Choroid plexus epithelial cell (primary cell): Measurements from ENCODE around the gene SEL1L2.

ENCODE experiments used
- DNase-seq: peaks from one replicate; pipeline ENCODE4 v3.0.0-alpha.2; 2010; ENCODE audit warnings: low read depth
- H3K4me3 ChIP-seq: 2 replicates; pipeline ENCODE4 v1.5.1; 2011; ENCODE audit warnings: low read depth, mild to moderate bottlenecking, control low read depth, low read length, moderate library complexity
- CTCF ChIP-seq: conservative IDR thresholded peaks from 2 replicates; pipeline ENCODE4 v1.5.1; 2011; ENCODE audit warnings: low read depth, mild to moderate bottlenecking, control low read depth, inconsistent platforms, low read length, moderate library complexity

The SEL1L2 gene

DNA sequence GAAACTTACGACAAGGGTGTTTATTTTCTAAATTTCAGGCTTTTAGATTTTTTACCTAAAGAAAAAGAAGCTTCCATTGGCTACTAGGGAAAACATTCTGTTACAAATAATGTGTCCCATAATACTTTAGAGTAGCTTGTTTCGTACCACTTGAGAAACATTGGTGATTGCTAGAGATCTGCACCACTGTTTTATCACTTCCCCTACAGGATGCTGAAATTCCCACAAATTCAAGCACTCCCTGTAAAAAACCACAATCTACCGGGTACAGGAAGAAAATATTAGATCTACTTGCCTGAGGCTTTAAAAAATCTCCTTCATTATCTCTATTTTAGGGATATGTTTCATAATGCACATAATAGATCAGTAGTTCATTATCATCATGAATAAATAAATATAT lies 29.9 kb downstream of the SEL1L2 start:
- DNase-seq = no peak
- H3K4me3 ChIP-seq = no peak overlapping the region
- TF ChIP-seq CTCF = no peak

DNA sequence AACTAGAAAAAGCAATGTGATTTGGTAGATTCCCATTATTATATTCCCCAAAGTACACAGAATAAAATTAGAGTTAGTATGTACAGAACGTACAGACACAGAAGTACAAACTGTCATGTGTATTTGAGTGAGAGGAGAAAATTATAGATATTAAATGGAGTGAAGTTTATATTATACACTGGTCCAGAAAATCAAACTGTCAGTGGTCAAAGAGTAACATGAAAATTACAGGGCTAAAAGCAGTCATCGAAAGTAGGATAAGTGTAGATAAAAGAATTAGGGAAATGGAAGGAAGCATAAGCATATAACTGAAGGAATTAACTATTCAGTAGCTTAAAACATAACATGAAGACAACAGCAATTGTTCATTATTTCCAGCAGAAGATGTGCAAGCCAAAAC lies 30.3 kb downstream of the SEL1L2 start:
- DNase-seq = no peak
- H3K4me3 ChIP-seq = no peak overlapping the region
- no peak for TF ChIP-seq CTCF

GRCh38 chr20:13953227-13953626 lies 37.2 kb downstream of the SEL1L2 start:
- no peak for TF ChIP-seq CTCF
- no peak overlapping the region for H3K4me3 ChIP-seq
- DNase-seq = no peak

DNA sequence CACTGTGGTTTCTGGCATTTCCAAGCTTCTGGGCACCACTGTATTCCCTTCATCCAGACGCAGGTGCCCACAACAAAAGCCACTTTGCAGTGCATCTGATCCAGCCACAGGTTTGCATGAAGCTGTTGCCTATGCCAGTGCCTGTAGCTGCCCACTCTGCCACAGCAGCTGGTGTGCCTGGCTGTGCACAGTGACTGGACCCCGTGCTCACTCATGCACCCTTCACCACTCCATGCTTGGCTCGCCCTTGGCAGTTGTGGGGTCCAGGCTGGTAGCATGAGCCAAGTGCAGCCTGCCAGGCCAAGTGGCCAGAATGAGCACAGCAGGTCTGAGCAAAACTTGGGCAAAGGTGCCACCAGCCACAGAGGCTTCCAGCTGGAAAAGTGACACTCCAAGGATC lies 42.7 kb downstream of the SEL1L2 start:
- H3K4me3 ChIP-seq = no peak overlapping the region
- TF ChIP-seq CTCF = no peak
- no peak for DNase-seq

DNA sequence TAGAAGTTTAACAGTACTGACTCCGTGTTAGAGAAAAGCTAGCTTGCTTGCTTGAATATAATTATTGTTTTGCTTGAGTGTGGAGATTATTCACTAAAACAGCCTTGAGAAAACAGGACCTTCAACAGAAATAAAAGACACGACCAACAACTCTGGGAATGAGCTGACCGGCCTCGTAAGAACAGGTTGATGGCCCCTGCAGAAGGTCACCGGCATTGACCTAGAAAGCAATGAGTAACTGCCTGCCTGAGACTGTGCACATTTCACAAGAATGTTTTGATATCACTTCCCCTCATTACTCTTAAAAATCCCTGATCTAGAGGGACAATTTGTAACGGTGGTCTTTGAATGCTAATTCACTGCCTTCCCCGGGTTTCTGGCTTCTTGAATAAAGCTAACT lies 49.4 kb downstream of the SEL1L2 start:
- H3K4me3 ChIP-seq = no peak overlapping the region
- DNase-seq = no peak
- no peak for TF ChIP-seq CTCF

- no peak overlapping the region for H3K4me3 ChIP-seq
Observed at GRCh38 chr20:13936781-13937576, 53.4 kb downstream of the SEL1L2 start.

More at GRCh38 chr20:13936781-13937576, 53.4 kb downstream of the SEL1L2 start:
- TF ChIP-seq CTCF = no peak
- DNase-seq = no peak
